ENCODE results near the gene SLC10A2. TPM values are rescaled to one million over a fixed set of nuclear protein-coding genes. Genes with fewer than 3 reads are reported as not detected.

Gene SLC10A2
- total and polyA plus RNA-seq, 7 donors: not detected

GRCh38 chr13:103068836-103069235 lies 2.6 kb upstream of the SLC10A2 start:
- H3K4me1 ChIP-seq: no peaks in the 10 kb centered on the region
- no peak for TF ChIP-seq CTCF (IDR thresholded peaks at IDR 0.05)
- DNase-seq: no peak
- intact Hi-C loops (cut with DNase I): no loop called here
- H3K27me3 ChIP-seq (ENCODE audit: insufficient read depth in 3 of 3, low read length in 2 of 3): no peaks in the 10 kb centered on the region
- no peaks in the 10 kb centered on the region for H3K36me3 ChIP-seq (ENCODE audit: insufficient read depth in 1 of 2, low read depth in 1 of 2)
- H3K4me3 ChIP-seq: no peak overlapping the region
- no peak for ATAC-seq
- no peaks in the 10 kb centered on the region for H3K9me3 ChIP-seq
- WGBS, 3 donors: 95% methylated on average over 1 of the region's 1 CpG
- H3K27ac ChIP-seq: no peak overlapping the region

- Histone ChIP-seq H3K27me3 (ENCODE audit: insufficient read depth in 3 of 3, low read length in 2 of 3) (no peaks in the 10 kb centered on the region), H3K27ac (no peak overlapping the region), H3K9me3 (no peaks in the 10 kb centered on the region), H3K4me1 (no peaks in the 10 kb centered on the region), H3K4me3 (no peak overlapping the region), H3K36me3 (ENCODE audit: insufficient read depth in 1 of 2, low read depth in 1 of 2) (no peaks in the 10 kb centered on the region)
- intact Hi-C loops (cut with DNase I): no loop called here
- TF ChIP-seq CTCF (IDR thresholded peaks at IDR 0.05): no peak
- no peak for DNase-seq
- 67 to 75% (median 70%) methylated on average over 7 of the region's 7 CpGs for WGBS, 3 donors
- no peak for ATAC-seq
Measured at GRCh38 chr13:103067751-103068555, 1.7 kb upstream of the SLC10A2 start.

- no peaks in the 10 kb centered on the region for H3K27me3 ChIP-seq (ENCODE audit: insufficient read depth in 3 of 3, low read length in 2 of 3)
- no peak overlapping the region for H3K4me3 ChIP-seq
- intact Hi-C loops (cut with DNase I): no loop called here
- DNase-seq: no peak
- no peaks in the 10 kb centered on the region for H3K36me3 ChIP-seq (ENCODE audit: insufficient read depth in 1 of 2, low read depth in 1 of 2)
- no peak for ATAC-seq
- no peaks in the 10 kb centered on the region for H3K4me1 ChIP-seq
- H3K9me3 ChIP-seq: no peaks in the 10 kb centered on the region
- TF ChIP-seq CTCF (IDR thresholded peaks at IDR 0.05): no peak
- WGBS, 3 donors: 56 to 65% (median 60%) methylated on average over 3 of the region's 3 CpGs
- H3K27ac ChIP-seq: no peak overlapping the region
Measured at GRCh38 chr13:103066781-103067345, 646 bp upstream of the SLC10A2 start.

GRCh38 chr13:103063376-103063775 lies 2.8 kb downstream of the SLC10A2 start:
- Histone ChIP-seq H3K4me3 (no peak overlapping the region), H3K36me3 (ENCODE audit: insufficient read depth in 1 of 2, low read depth in 1 of 2) (no peaks in the 10 kb centered on the region), H3K27me3 (ENCODE audit: insufficient read depth in 3 of 3, low read length in 2 of 3) (no peaks in the 10 kb centered on the region), H3K9me3 (no peaks in the 10 kb centered on the region), H3K27ac (no peak overlapping the region), H3K4me1 (no peaks in the 10 kb centered on the region)
- DNase-seq: no peak
- no peak for TF ChIP-seq CTCF (IDR thresholded peaks at IDR 0.05)
- ATAC-seq: no peak
- 94 to 97% (median 96%) methylated on average over 4 of the region's 4 CpGs for WGBS, 3 donors
- intact Hi-C loops (cut with DNase I): no loop called here

Data from psoas muscle (tissue), 8 donors.